NCI-H2029 treated with DMSO at 0.1 percent for 48 hours (cell line): ENCODE data around the gene TBKBP1.
"Not testable (repeated sequence)": the region's sequence is repeated elsewhere in the genome, so short reads cannot be mapped to it uniquely, and the experiment has no call there.

Experiments used
- DNase-seq: peaks from one replicate; lab custom pipeline; 2025; lab: John Stamatoyannopoulos, UW

Gene TBKBP1

GRCh38 chr17:47733674-47734410, 39.9 kb downstream of the TBKBP1 start:
- DNase-seq = no peak

GRCh38 chr17:47735139-47735464, 41.1 kb downstream of the TBKBP1 start:
- DNase-seq = no peak

GRCh38 chr17:47735536-47736011, 41.6 kb downstream of the TBKBP1 start:
- no peak for DNase-seq

- DNase-seq = no peak
Measured at GRCh38 chr17:47736501-47737495, 42.8 kb downstream of the TBKBP1 start.

GRCh38 chr17:47738178-47738577, 44.2 kb downstream of the TBKBP1 start:
- DNase-seq = no peak

GRCh38 chr17:47739150-47739549, 45.2 kb downstream of the TBKBP1 start:
- no peak for DNase-seq

- DNase-seq = not testable (repeated sequence)
Measured at GRCh38 chr17:47739945-47740344, 46.0 kb downstream of the TBKBP1 start.

GRCh38 chr17:47741109-47741792, 47.3 kb downstream of the TBKBP1 start:
- no peak for DNase-seq

- DNase-seq = no peak
Measured at GRCh38 chr17:47741793-47742145, 47.8 kb downstream of the TBKBP1 start.

GRCh38 chr17:47742319-47743181, 48.6 kb downstream of the TBKBP1 start:
- no peak for DNase-seq

- DNase-seq = no peak
Measured at GRCh38 chr17:47744168-47745036, 50.4 kb downstream of the TBKBP1 start.

GRCh38 chr17:47745037-47745380, 51.0 kb downstream of the TBKBP1 start:
- no peak for DNase-seq

- no peak for DNase-seq
Measured at GRCh38 chr17:47751471-47751870, 57.5 kb downstream of the TBKBP1 start.

- no peak for DNase-seq
Measured at GRCh38 chr17:47757386-47757785, 63.4 kb downstream of the TBKBP1 start.

GRCh38 chr17:47760409-47761140, 66.6 kb downstream of the TBKBP1 start:
- DNase-seq = no peak
